Thymus (tissue), 11 donors: ENCODE data around the gene INF2. TPM values are rescaled to one million over a fixed set of nuclear protein-coding genes. Genes with fewer than 3 reads are reported as not detected.

ENCODE experiments used
- DNase-seq, 9 donors: peaks; one replicate each; pipeline ENCODE4 v3.0.0-alpha.2; 2013; ENCODE audit warnings: low spot score in 9 of 9, low read depth in 6 of 9, missing footprints in 1 of 9
- H3K27ac ChIP-seq, 2 donors: one replicate each; pipeline ENCODE4 v1.5.1; 2013; ENCODE audit warnings: control low read depth in 1 of 2, low read depth in 1 of 2, low read length in 1 of 2, mild to moderate bottlenecking in 1 of 2, moderate library complexity in 1 of 2
- H3K27me3 ChIP-seq, 2 donors: one replicate each; pipeline ENCODE4 v1.5.1; 2013; ENCODE audit warnings: low read length in 1 of 2; ENCODE audit not compliant: control insufficient read depth in 2 of 2, insufficient read depth in 1 of 2
- H3K36me3 ChIP-seq, 2 donors: one replicate each; pipeline ENCODE4 v1.5.1; 2013; ENCODE audit warnings: low read length in 1 of 2, mild to moderate bottlenecking in 1 of 2, moderate library complexity in 1 of 2; ENCODE audit not compliant: control insufficient read depth in 2 of 2, insufficient read depth in 2 of 2
- H3K4me1 ChIP-seq, 2 donors: one replicate each; pipeline ENCODE4 v1.5.1; 2013; ENCODE audit warnings: low read length in 2 of 2; ENCODE audit not compliant: control insufficient read depth in 2 of 2, insufficient read depth in 2 of 2
- H3K4me3 ChIP-seq, 2 donors: one replicate each; pipeline ENCODE4 v1.5.1; 2013; ENCODE audit warnings: low read length in 2 of 2, control low read depth in 1 of 2, mild to moderate bottlenecking in 1 of 2
- H3K9me3 ChIP-seq, 2 donors: one replicate each; pipeline ENCODE4 v1.5.1; 2013; ENCODE audit warnings: low read length in 1 of 2, mild to moderate bottlenecking in 1 of 2; ENCODE audit not compliant: control insufficient read depth in 2 of 2, insufficient read depth in 1 of 2
- WGBS: extraction: QIAGEN DNeasy Blood & Tissue Kit; methylation state at CpG from one replicate; pipeline ENCODE4 v1.1.7; 2013; 5-methylcytosine and 5-hydroxymethylcytosine counted together
- polyA plus RNA-seq: library from polyadenylated mRNA; stranded (reverse); fragments of 200-250 nt; gene quantifications from one replicate; pipeline ENCODE4 v1.2.3, GENCODE V29; 2013
- total RNA-seq: library from RNA; stranded (reverse); fragments of 120-200 nt; gene quantifications from one replicate; pipeline ENCODE4 v1.2.4, GENCODE V29; 2013
- donor health status: healthy.

INF2 gene
- total and polyA plus RNA-seq, 2 donors = 8.7 to 57.9 TPM

- no peak overlapping the region for H3K27ac ChIP-seq
- H3K27me3 ChIP-seq = no peaks in the 10 kb centered on the region
- no peak for DNase-seq
- H3K9me3 ChIP-seq = peaks cover 0 to 2% of the 10 kb centered on the region in 2 donors
- H3K36me3 ChIP-seq = peaks cover 28 to 47% of the 10 kb centered on the region in 2 donors
- H3K4me1 ChIP-seq = peaks cover 0 to 7% of the 10 kb centered on the region in 2 donors
- H3K4me3 ChIP-seq = no peak overlapping the region
- 97% methylated on average over 34 of the region's 34 CpGs for WGBS
Measured at GRCh38 chr14:104710071-104710735, 20.8 kb downstream of the INF2 start.

DNA sequence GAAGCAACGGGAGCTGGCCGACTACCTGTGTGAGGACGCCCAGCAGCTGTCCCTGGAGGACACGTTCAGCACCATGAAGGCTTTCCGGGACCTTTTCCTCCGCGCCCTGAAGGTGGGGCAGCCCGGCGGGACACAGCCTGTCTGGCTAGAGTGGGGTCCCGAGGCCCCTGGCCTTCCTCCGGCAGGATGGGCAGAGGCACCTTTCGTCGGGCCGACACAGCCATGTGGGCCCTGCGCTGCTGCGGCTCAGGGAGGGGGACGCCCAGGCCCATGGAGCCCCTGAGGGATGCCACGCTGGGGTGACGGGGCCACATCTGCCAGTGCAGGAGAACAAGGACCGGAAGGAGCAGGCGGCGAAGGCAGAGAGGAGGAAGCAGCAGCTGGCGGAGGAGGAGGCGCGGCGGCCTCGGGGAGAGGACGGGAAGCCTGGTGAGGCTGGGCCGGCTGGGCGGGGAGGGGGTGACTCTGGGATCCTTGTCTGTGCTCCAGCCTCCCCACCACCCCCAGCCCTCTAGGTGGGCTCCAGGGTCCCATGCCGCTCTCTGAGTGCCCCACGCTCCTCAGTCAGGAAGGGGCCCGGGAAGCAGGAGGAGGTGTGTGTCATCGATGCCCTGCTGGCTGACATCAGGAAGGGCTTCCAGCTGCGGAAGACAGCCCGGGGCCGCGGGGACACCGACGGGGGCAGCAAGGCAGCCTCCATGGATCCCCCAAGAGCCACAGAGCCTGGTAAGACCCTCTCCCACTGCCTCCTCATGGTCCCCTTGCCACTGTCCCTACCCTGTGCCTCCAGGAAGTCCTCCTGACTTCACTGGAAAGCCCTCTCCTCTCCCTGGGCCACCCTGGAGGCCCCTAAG is 23.7 kb downstream of the INF2 start:
- H3K36me3 ChIP-seq = peaks cover 29 to 40% of the 10 kb centered on the region in 2 donors
- no peak for DNase-seq

DNA sequence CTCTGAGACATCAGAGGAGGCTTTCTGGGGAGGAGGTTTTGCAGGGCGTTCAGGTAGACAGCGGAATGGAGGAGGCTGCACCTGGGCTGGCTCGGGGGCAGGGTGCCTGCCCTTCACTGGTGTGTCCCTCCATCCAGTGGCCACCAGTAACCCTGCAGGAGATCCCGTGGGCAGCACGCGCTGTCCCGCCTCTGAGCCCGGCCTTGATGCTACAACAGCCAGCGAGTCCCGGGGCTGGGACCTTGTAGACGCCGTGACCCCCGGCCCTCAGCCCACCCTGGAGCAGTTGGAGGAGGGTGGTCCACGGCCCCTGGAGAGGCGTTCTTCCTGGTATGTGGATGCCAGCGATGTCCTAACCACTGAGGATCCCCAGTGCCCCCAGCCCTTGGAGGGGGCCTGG is 24.6 kb downstream of the INF2 start:
- DNase-seq = no peak
- Histone ChIP-seq H3K4me1 (peaks cover 0 to 4% of the 10 kb centered on the region in 2 donors), H3K27ac (no peak overlapping the region), H3K9me3 (no peaks in the 10 kb centered on the region), H3K4me3 (no peak overlapping the region), H3K36me3 (peaks cover 32 to 44% of the 10 kb centered on the region in 2 donors), H3K27me3 (no peaks in the 10 kb centered on the region)
- 95% methylated on average over 16 of the region's 16 CpGs for WGBS

More for the DNA sequence above, 23.7 kb downstream of the INF2 start:
- no peak overlapping the region for H3K27ac ChIP-seq
- H3K9me3 ChIP-seq = peaks cover 0 to 2% of the 10 kb centered on the region in 2 donors
- H3K27me3 ChIP-seq = no peaks in the 10 kb centered on the region
- no peak overlapping the region for H3K4me3 ChIP-seq
- H3K4me1 ChIP-seq = peaks cover 0 to 7% of the 10 kb centered on the region in 2 donors
- WGBS = 80% methylated on average over 40 of the region's 40 CpGs

- Histone ChIP-seq H3K4me1 (peaks cover 0 to 4% of the 10 kb centered on the region in 2 donors), H3K27me3 (no peaks in the 10 kb centered on the region), H3K27ac (no peak overlapping the region), H3K4me3 (no peak overlapping the region), H3K9me3 (no peaks in the 10 kb centered on the region), H3K36me3 (peaks cover 37 to 49% of the 10 kb centered on the region in 2 donors)
- DNase-seq = no peak
- WGBS = 99% methylated on average over 31 of the region's 31 CpGs
Measured at GRCh38 chr14:104714681-104715080, 25.3 kb downstream of the INF2 start.

- no peak for DNase-seq
- no peaks in the 10 kb centered on the region for H3K27me3 ChIP-seq
- H3K9me3 ChIP-seq = no peaks in the 10 kb centered on the region
- H3K36me3 ChIP-seq = peaks cover 37 to 44% of the 10 kb centered on the region in 2 donors
- 97% methylated on average over 18 of the region's 18 CpGs for WGBS
- H3K27ac ChIP-seq = no peak overlapping the region
- no peak overlapping the region for H3K4me3 ChIP-seq
- peaks cover 0 to 4% of the 10 kb centered on the region in 2 donors for H3K4me1 ChIP-seq
Measured at GRCh38 chr14:104715416-104715815, 26.0 kb downstream of the INF2 start.

DNA sequence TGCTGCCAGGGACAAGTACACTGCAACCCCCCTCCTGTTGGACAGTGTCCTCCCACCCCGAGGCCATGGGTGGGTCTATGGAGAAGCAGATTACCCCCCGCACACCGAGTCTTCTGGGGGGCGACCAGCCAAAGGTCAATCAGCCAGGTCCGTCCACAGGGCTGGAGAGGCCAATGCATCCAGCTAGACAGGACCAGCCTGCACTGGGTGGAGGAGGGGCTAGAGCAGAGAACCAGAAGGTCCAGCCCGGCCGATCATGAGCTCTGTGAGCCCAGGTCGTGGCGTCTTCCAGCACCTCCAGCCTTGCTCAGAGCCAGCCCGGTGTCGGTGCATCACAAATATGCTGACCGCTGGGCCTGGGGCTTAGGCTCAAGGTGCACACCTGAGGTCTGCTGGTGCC is 26.5 kb downstream of the INF2 start:
- Histone ChIP-seq H3K4me1 (peaks cover 0 to 4% of the 10 kb centered on the region in 2 donors), H3K36me3 (peaks cover 34 to 40% of the 10 kb centered on the region in 2 donors), H3K27ac (no peak overlapping the region), H3K9me3 (no peaks in the 10 kb centered on the region), H3K27me3 (no peaks in the 10 kb centered on the region), H3K4me3 (no peak overlapping the region)
- no peak for DNase-seq
- 96% methylated on average over 12 of the region's 12 CpGs for WGBS

GRCh38 chr14:104717137-104717536 is 27.7 kb downstream of the INF2 start:
- H3K36me3 ChIP-seq = peaks cover 28 to 34% of the 10 kb centered on the region in 2 donors

GRCh38 chr14:104717646-104718045 is 28.2 kb downstream of the INF2 start:
- Histone ChIP-seq H3K4me1 (peaks cover 0 to 3% of the 10 kb centered on the region in 2 donors), H3K4me3 (no peak overlapping the region), H3K27me3 (no peaks in the 10 kb centered on the region), H3K27ac (no peak overlapping the region), H3K9me3 (no peaks in the 10 kb centered on the region), H3K36me3 (peaks cover 25 to 30% of the 10 kb centered on the region in 2 donors)
- 92% methylated on average over 20 of the region's 20 CpGs for WGBS
- DNase-seq = no peak

More at GRCh38 chr14:104717137-104717536, 27.7 kb downstream of the INF2 start:
- WGBS = 97% methylated on average over 22 of the region's 22 CpGs
- Histone ChIP-seq H3K4me1 (peaks cover 0 to 4% of the 10 kb centered on the region in 2 donors), H3K27me3 (no peaks in the 10 kb centered on the region), H3K9me3 (no peaks in the 10 kb centered on the region), H3K27ac (no peak overlapping the region), H3K4me3 (no peak overlapping the region)
- DNase-seq = no peak

- DNase-seq = no peak
- no peak overlapping the region for H3K4me3 ChIP-seq
- 95% methylated on average over 10 of the region's 10 CpGs for WGBS
- peaks cover 22 to 28% of the 10 kb centered on the region in 2 donors for H3K36me3 ChIP-seq
- no peak overlapping the region for H3K27ac ChIP-seq
- H3K4me1 ChIP-seq = no peaks in the 10 kb centered on the region
- no peaks in the 10 kb centered on the region for H3K27me3 ChIP-seq
- no peaks in the 10 kb centered on the region for H3K9me3 ChIP-seq
Measured at GRCh38 chr14:104718147-104718546, 28.7 kb downstream of the INF2 start.
